Neural crest cell (in vitro differentiated cells): ENCODE data around the gene PRKG1. TPM values are rescaled to one million over a fixed set of nuclear protein-coding genes. Genes with fewer than 3 reads are reported as not detected.

Experiments
- DNase-seq: peaks from one replicate; pipeline ENCODE4 v3.0.0; 2021; ENCODE audit warnings: low read depth, mixed read lengths, low spot score
- H3K27ac Mint-ChIP-seq: one replicate; pipeline ENCODE4 v1.8.0; 2021; ENCODE audit warnings: mild to moderate bottlenecking, mixed read lengths; ENCODE audit not compliant: unreplicated experiment
- H3K27me3 Mint-ChIP-seq: 2 replicates; pipeline ENCODE4 v1.8.0; 2021; ENCODE audit warnings: low read depth, mild to moderate bottlenecking, mixed read lengths
- H3K36me3 Mint-ChIP-seq: 2 replicates; pipeline ENCODE4 v1.8.0; 2021; ENCODE audit warnings: low read depth, mild to moderate bottlenecking, mixed read lengths
- H3K4me1 Mint-ChIP-seq: 2 replicates; pipeline ENCODE4 v1.8.0; 2021; ENCODE audit warnings: mixed read lengths
- H3K4me3 Mint-ChIP-seq: one replicate; pipeline ENCODE4 v1.8.0; 2021; ENCODE audit warnings: mild to moderate bottlenecking, mixed read lengths
- H3K9me3 Mint-ChIP-seq: 2 replicates; pipeline ENCODE4 v1.8.0; 2021; ENCODE audit warnings: mixed read lengths
- CTCF ChIP-seq: fragments of 200-600 bp; sonication (generic); conservative IDR thresholded peaks from 2 replicates; pipeline ENCODE4 v1.5.0; 2021; ENCODE audit warnings: antibody characterized with exemption, mild to moderate bottlenecking
- total RNA-seq: library from RNA; stranded (reverse); gene quantifications from 2 replicates; pipeline ENCODE4 v1.2.1, GENCODE V29; 2021

The PRKG1 gene
- total RNA-seq, 1 donor from 2014 or later, result 4.4 TPM

GRCh38 chr10:52261362-52261761, 1187.1 kb downstream of the PRKG1 start:
- no peak for TF ChIP-seq CTCF
- no peak for DNase-seq
- Mint-ChIP-seq H3K4me3 (no peak overlapping the region), H3K9me3 (no peaks in the 10 kb centered on the region), H3K36me3 (no peaks in the 10 kb centered on the region), H3K4me1 (peaks cover 11% of the 10 kb centered on the region), H3K27ac (no peak overlapping the region), H3K27me3 (no peaks in the 10 kb centered on the region)

- no peaks in the 10 kb centered on the region for H3K9me3 Mint-ChIP-seq
- H3K4me3 Mint-ChIP-seq, result no peak overlapping the region
- no peak overlapping the region for H3K27ac Mint-ChIP-seq
- H3K36me3 Mint-ChIP-seq, result no peaks in the 10 kb centered on the region
- H3K4me1 Mint-ChIP-seq, result peaks cover 6% of the 10 kb centered on the region
- DNase-seq, result no peak
- H3K27me3 Mint-ChIP-seq, result no peaks in the 10 kb centered on the region
- TF ChIP-seq CTCF, result no peak
Measured at GRCh38 chr10:52265131-52265926, 1191.0 kb downstream of the PRKG1 start.

GRCh38 chr10:52266858-52267257, 1192.6 kb downstream of the PRKG1 start:
- no peak overlapping the region for H3K27ac Mint-ChIP-seq
- DNase-seq, result no peak
- H3K36me3 Mint-ChIP-seq, result no peaks in the 10 kb centered on the region
- no peaks in the 10 kb centered on the region for H3K4me1 Mint-ChIP-seq
- H3K9me3 Mint-ChIP-seq, result no peaks in the 10 kb centered on the region
- H3K4me3 Mint-ChIP-seq, result no peak overlapping the region
- TF ChIP-seq CTCF, result no peak
- no peaks in the 10 kb centered on the region for H3K27me3 Mint-ChIP-seq

- no peaks in the 10 kb centered on the region for H3K4me1 Mint-ChIP-seq
- no peaks in the 10 kb centered on the region for H3K9me3 Mint-ChIP-seq
- TF ChIP-seq CTCF, result no peak
- H3K36me3 Mint-ChIP-seq, result no peaks in the 10 kb centered on the region
- DNase-seq, result no peak
- no peaks in the 10 kb centered on the region for H3K27me3 Mint-ChIP-seq
- H3K4me3 Mint-ChIP-seq, result no peak overlapping the region
- no peak overlapping the region for H3K27ac Mint-ChIP-seq
Measured at GRCh38 chr10:52268790-52269189, 1194.5 kb downstream of the PRKG1 start.

GRCh38 chr10:52269233-52269632, 1194.9 kb downstream of the PRKG1 start:
- H3K4me3 Mint-ChIP-seq, result no peak overlapping the region
- no peaks in the 10 kb centered on the region for H3K9me3 Mint-ChIP-seq
- no peak for TF ChIP-seq CTCF
- no peak for DNase-seq
- no peaks in the 10 kb centered on the region for H3K4me1 Mint-ChIP-seq
- no peaks in the 10 kb centered on the region for H3K36me3 Mint-ChIP-seq
- no peak overlapping the region for H3K27ac Mint-ChIP-seq
- H3K27me3 Mint-ChIP-seq, result no peaks in the 10 kb centered on the region
